GM12865 (cell line): ENCODE results near the gene CYFIP2.

Experiments
- DNase-seq: peaks from one replicate; pipeline ENCODE4 v3.0.0; 2010; ENCODE audit warnings: low read depth
- H3K4me3 ChIP-seq: 2 replicates; pipeline ENCODE4 v1.5.1; 2011; ENCODE audit warnings: mild to moderate bottlenecking, low read depth, low read length, control low read depth
- TF ChIP-seq, protein P1 (sequence below): IDR thresholded peaks from 2 replicates; pipeline ENCODE4 v1.5.1; 2011; ENCODE audit warnings: low read length, control low read depth, low read depth, inconsistent platforms; ENCODE audit not compliant: insufficient read depth; ENCODE audit errors: missing control alignments

The CYFIP2 gene

DNA sequence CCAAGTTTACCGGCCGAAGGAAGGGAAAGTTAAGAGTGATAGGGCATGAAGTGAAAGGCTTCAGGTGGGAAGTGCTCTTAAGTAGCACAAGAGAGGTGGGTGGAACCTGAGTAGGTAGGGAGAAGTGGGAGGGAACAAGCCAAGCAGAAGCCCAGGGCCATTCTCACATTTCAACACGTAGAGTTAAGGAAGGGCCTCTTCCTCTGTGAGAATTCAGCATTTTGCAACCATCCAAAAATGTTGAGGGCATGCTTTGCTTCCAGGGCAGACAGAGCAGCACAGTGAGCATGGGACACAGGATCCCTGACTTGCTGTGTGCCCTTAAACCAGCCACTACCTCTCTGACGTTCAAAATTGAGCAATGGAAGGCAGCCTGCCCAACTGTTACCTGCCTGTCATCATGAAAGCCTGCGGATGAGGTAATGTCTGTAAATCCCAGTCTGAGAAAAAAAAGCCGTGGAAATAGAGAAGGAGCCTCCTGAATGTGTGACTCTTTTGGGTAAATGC is 3.3 kb downstream of the CYFIP2 start:
- H3K4me3 ChIP-seq = no peak overlapping the region; the same call in 1 of the 2 replicates
- peak; percentile 32 for DNase-seq
- TF ChIP-seq, protein P1, sequence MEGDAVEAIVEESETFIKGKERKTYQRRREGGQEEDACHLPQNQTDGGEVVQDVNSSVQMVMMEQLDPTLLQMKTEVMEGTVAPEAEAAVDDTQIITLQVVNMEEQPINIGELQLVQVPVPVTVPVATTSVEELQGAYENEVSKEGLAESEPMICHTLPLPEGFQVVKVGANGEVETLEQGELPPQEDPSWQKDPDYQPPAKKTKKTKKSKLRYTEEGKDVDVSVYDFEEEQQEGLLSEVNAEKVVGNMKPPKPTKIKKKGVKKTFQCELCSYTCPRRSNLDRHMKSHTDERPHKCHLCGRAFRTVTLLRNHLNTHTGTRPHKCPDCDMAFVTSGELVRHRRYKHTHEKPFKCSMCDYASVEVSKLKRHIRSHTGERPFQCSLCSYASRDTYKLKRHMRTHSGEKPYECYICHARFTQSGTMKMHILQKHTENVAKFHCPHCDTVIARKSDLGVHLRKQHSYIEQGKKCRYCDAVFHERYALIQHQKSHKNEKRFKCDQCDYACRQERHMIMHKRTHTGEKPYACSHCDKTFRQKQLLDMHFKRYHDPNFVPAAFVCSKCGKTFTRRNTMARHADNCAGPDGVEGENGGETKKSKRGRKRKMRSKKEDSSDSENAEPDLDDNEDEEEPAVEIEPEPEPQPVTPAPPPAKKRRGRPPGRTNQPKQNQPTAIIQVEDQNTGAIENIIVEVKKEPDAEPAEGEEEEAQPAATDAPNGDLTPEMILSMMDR = no peak

- TF ChIP-seq, protein P1 = no peak
- H3K4me3 ChIP-seq = no peak overlapping the region
- DNase-seq = no peak
Measured at GRCh38 chr5:157269761-157270272, 3.9 kb downstream of the CYFIP2 start.

GRCh38 chr5:157270771-157271170 is 4.8 kb downstream of the CYFIP2 start:
- no peak for DNase-seq
- H3K4me3 ChIP-seq = peak overlapping the region; percentile 53
- TF ChIP-seq, protein P1 = no peak

- peak overlapping the region; percentile 53 for H3K4me3 ChIP-seq
- DNase-seq = peak; percentile 96
- TF ChIP-seq, protein P1 = no peak
Measured at GRCh38 chr5:157271740-157272271, 5.9 kb downstream of the CYFIP2 start.

- H3K4me3 ChIP-seq = peak overlapping the region; percentile 53
- TF ChIP-seq, protein P1 = no peak
- peak; percentile 87 for DNase-seq
Measured at GRCh38 chr5:157273131-157273556, 7.2 kb downstream of the CYFIP2 start.

DNA sequence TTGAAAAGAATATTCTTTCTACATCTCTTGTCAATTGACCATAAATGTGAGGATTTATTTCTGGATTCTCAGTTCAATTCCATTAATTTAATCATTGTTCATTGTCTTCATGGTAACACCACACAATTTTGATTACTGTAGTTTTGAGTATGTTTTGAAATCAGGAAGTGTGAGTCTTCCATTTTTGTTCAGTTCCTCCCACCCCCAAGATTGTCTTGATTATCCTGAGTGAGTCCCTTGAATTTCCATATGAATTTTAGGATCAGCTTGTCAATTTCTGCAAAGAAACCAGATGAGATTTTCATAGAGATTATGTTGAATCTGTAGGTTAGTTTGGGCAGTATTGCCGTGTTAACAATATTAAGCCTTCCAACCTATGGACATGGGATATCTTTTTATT is 9.5 kb downstream of the CYFIP2 start:
- DNase-seq = no peak
- TF ChIP-seq, protein P1 = no peak
- no peak overlapping the region for H3K4me3 ChIP-seq
